K562 (cell line): Measurements from ENCODE around the gene FAF2. TPM values are rescaled to one million over a fixed set of nuclear protein-coding genes. Genes with fewer than 3 reads are reported as not detected.
A peak's percentile ranks its signal among the peaks of the same experiment; 100 is the strongest.

Source experiments
- ATAC-seq: fragments of 200-7000 bp; cut with Tn5 transposase; 3 replicates; pipeline ENCODE4 v1.9.1; 2020; ENCODE audit warnings: moderate library complexity
- BruUV-seq: library from RNA; stranded (reverse); fragments of 400-500 nt; replicated peaks from 2 replicates; lab custom pipeline; 2021; lab: Mats Ljungman, UMichigan
- CTCF ChIA-PET: fragments of 300-600 bp; formaldehyde crosslinking; extraction: SDS; loops from one replicate; lab custom pipeline; 2021; ENCODE audit warnings: low intra/inter-chr PET ratio; lab: Yijun Ruan, JAX
- POLR2A ChIA-PET: fragments of 300-600, 350-650 bp; sonication (Branson Sonifier 250); formaldehyde crosslinking; extraction: SDS; loops from one replicate; lab custom pipeline; 2021; ENCODE audit warnings: antibody characterized with exemption, inconsistent platforms; lab: Yijun Ruan, JAX
- DNase-seq, 4 experiments: peaks; one replicate each; pipeline versions ENCODE4 v3.0.0 to v3.0.0-alpha.2; 2011 to 2018; ENCODE audit warnings: low spot score in 3 of 4, mixed read lengths in 3 of 4; ENCODE audit errors: extremely low read depth in 1 of 4
- FAIRE-seq: peaks from 2 replicates; lab custom pipeline; 2011; peaks lifted over from hg19 to GRCh38; lab: Jason Lieb, UNC
- H2AFZ ChIP-seq: 2 replicates; pipeline ENCODE4 v1.6.0; 2011; ENCODE audit warnings: low read depth, low read length, control low read depth, inconsistent platforms
- H3K27ac ChIP-seq: fragments of 200-600 bp; 3 replicates; pipeline ENCODE4 v1.8.0; 2011; ENCODE audit warnings: low read depth, mild to moderate bottlenecking, control low read depth, inconsistent platforms, low read length, moderate library complexity, mixed read lengths; ENCODE audit errors: extremely low read depth
- H3K27me3 ChIP-seq, 2 experiments: fragments of 300-600 bp in 1 of 2; 2 replicates in 1 of 2; 3 replicates in 1 of 2; pipeline versions ENCODE4 v1.6.0 to v1.8.0; 2011; ENCODE audit warnings: inconsistent platforms in 2 of 2, low read length in 2 of 2, mild to moderate bottlenecking in 1 of 2, mixed read lengths in 1 of 2, moderate library complexity in 1 of 2; ENCODE audit not compliant: control insufficient read depth in 2 of 2, insufficient read depth in 2 of 2
- H3K36me3 ChIP-seq: fragments of 300-600 bp; 3 replicates; pipeline ENCODE4 v1.8.0; 2011; ENCODE audit warnings: mild to moderate bottlenecking, low read length, inconsistent platforms; ENCODE audit not compliant: control insufficient read depth, insufficient read depth
- H3K4me1 ChIP-seq, 2 experiments: fragments of 200-600 bp in 1 of 2; replicated peaks in 1 of 2; 2 replicates in 1 of 2; 3 replicates in 1 of 2; pipeline versions ENCODE4 v1.5.1 to v1.8.0; 2011; ENCODE audit warnings: inconsistent platforms in 2 of 2, low read length in 2 of 2, mild to moderate bottlenecking in 1 of 2, mixed read lengths in 1 of 2, moderate library complexity in 1 of 2; ENCODE audit not compliant: control insufficient read depth in 2 of 2, insufficient read depth in 2 of 2
- H3K4me2 ChIP-seq: 2 replicates; pipeline ENCODE4 v1.6.1; 2011; ENCODE audit warnings: low read length, control low read depth, inconsistent platforms, mixed read lengths; ENCODE audit not compliant: insufficient read depth
- H3K4me3 ChIP-seq: fragments of 200-600 bp; sonication (generic), shearing (Covaris generic); 2 replicates; pipeline ENCODE4 v1.5.1; 2016; ENCODE audit warnings: control low read depth, inconsistent platforms
- H3K79me2 ChIP-seq: fragments of 200-600 bp; 3 replicates; pipeline ENCODE4 v1.8.0; 2011; ENCODE audit warnings: low read length, inconsistent platforms; ENCODE audit not compliant: control insufficient read depth, insufficient read depth
- H3K9ac ChIP-seq, 2 experiments: 2 replicates each; pipeline versions ENCODE4 v1.6.0 to v1.6.1; 2011; ENCODE audit warnings: low read depth in 2 of 2, low read length in 2 of 2, control low read depth in 1 of 2, inconsistent platforms in 1 of 2, mild to moderate bottlenecking in 1 of 2, mixed read lengths in 1 of 2; ENCODE audit not compliant: insufficient read depth in 1 of 2
- H3K9me1 ChIP-seq: one replicate; pipeline ENCODE4 v1.6.0; 2011; ENCODE audit warnings: inconsistent platforms, mild to moderate bottlenecking, low read length, moderate library complexity; ENCODE audit not compliant: control insufficient read depth, insufficient read depth
- H3K9me3 ChIP-seq: replicated peaks from 2 replicates; pipeline ENCODE4 v1.5.1; 2011; ENCODE audit warnings: low read depth, low read length, inconsistent platforms; ENCODE audit not compliant: control insufficient read depth, insufficient read depth
- H4K20me1 ChIP-seq: replicated peaks from 2 replicates; pipeline ENCODE4 v1.6.1; 2011; ENCODE audit warnings: low read length, inconsistent platforms, mixed read lengths; ENCODE audit not compliant: control insufficient read depth, insufficient read depth
- NFIC ChIP-seq: fragments of 450-650 bp; IDR thresholded peaks from 2 replicates; pipeline ENCODE4 v1.6.1; 2017; ENCODE audit warnings: mild to moderate bottlenecking, inconsistent platforms
- RBM14 ChIP-seq: fragments of 200-400 bp; formaldehyde crosslinking; IDR thresholded peaks from 2 replicates; pipeline ENCODE4 v1.6.1; 2018; ENCODE audit warnings: low read depth, mild to moderate bottlenecking, low read length, moderate library complexity, borderline replicate concordance; ENCODE audit not compliant: insufficient read depth
- ZNF584 ChIP-seq: fragments of 200-800 bp; sonication (Bioruptor generic); IDR thresholded peaks from 2 replicates; pipeline ENCODE4 v1.6.1; 2016; ENCODE audit warnings: low read depth, mild to moderate bottlenecking, missing genetic modification characterization, missing compliant biosample characterization
- ZNF644 ChIP-seq: fragments of 200-800 bp; sonication (Bioruptor generic); IDR thresholded peaks from 2 replicates; pipeline ENCODE4 v1.6.1; 2016; ENCODE audit warnings: low read depth, missing genetic modification characterization, missing compliant biosample characterization
- WGBS: fragments of 100-300 bp; shearing (Covaris generic); methylation state at CpG from one replicate; pipeline ENCODE4 v1.1.6; 2016; ENCODE audit warnings: low coverage, mixed read lengths; ENCODE audit not compliant: insufficient coverage; ENCODE audit errors: missing lambda C conversion rate; 5-methylcytosine and 5-hydroxymethylcytosine counted together
- in situ Hi-C: fragments of 300-500 bp; cut with MboI; formaldehyde crosslinking; loops from 4 replicates; pipeline ENCODE4 v1.15.0; 2018; ENCODE audit warnings: inconsistent platforms, mixed read lengths
- intact Hi-C: fragments of 100-400 bp; cut with micrococcal nuclease; formaldehyde crosslinking; loops from 2 replicates; pipeline ENCODE4 v1.14.2; 2022
- polyA plus RNA-seq, 8 experiments: library from polyadenylated mRNA; depleted of rRNA in 4 of 8; stranded (reverse) in 5 of 8; unstranded in 3 of 8; fragments of >200 nt; fragmentation: Nextera tagmentation in 2 of 8; fragmentation: Illumina TruSeq in 1 of 8; extraction: Ambion mirVana in 2 of 8; extraction: Trizol in 1 of 8; gene quantifications; 2 replicates each; pipeline versions ENCODE4 v1.2.1 to v1.2.3, GENCODE V29; 2011 to 2014; ENCODE audit warnings: inconsistent platforms in 1 of 8, missing spikeins in 1 of 8
- total RNA-seq, 7 experiments: library from RNA; depleted of rRNA in 6 of 7; stranded (reverse); fragments of >200 nt in 6 of 7; fragmentation: Illumina TruSeq in 2 of 7; extraction: Trizol in 2 of 7; gene quantifications; 2 replicates each; pipeline versions ENCODE4 v1.2.1 to v1.2.3, GENCODE V29; 2011 to 2021; ENCODE audit warnings: low replicate concordance in 1 of 7

The FAF2 gene
- total and polyA plus RNA-seq, 9 of the 15 experiments (the other 6 are each of a cell fraction or from before 2014, with no cell fraction given) = 25.0 to 44.6 (median 36.1) TPM

DNA sequence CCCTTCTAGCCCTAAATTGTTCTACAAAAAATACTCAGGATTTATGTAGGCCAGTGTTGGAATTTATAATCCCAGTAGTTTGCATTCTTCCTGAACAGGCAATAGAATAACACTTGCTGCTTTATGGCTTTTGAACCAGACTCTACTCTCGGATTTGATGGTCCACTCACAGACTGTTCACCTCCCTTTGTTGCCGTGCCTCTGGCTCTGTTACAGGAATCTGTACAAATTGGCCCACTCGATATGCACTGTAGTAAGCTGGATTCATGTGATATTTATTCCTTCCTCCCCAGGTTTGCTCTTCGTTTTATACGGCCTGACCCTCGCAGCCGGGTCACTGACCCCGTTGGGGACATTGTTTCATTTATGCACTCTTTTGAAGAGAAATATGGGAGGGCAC lies 43.7 kb downstream of the FAF2 start:
- intact Hi-C loops = no loop called here
- no TSS peak for BruUV-seq
- Histone ChIP-seq H3K27ac (no peak overlapping the region), H3K4me1 (no peaks in the 10 kb centered on the region), H2AFZ (no peak overlapping the region), H3K36me3 (peaks cover 86% of the 10 kb centered on the region)
- in situ Hi-C loops = no loop called here
- POLR2A ChIA-PET = no interaction called here
- TF ChIP-seq RBM14 = no peak
- TF ChIP-seq ZNF644 (tag) = no peak
- TF ChIP-seq, all 486 proteins: peak for 0
- no peak for ATAC-seq
- Histone ChIP-seq H3K4me2 (no peak overlapping the region), H3K79me2 (no peaks in the 10 kb centered on the region; the same call in 2 of the 3 replicates), H3K9me1 (no peaks in the 10 kb centered on the region), H4K20me1 (no peaks in the 10 kb centered on the region), H3K9ac (no peak overlapping the region), H3K4me3 (no peak overlapping the region), H3K9me3 (no peaks in the 10 kb centered on the region), H3K27me3 (no peaks in the 10 kb centered on the region)
- CTCF ChIA-PET = no interaction called here
- no peak for DNase-seq
- WGBS = 87% methylated on average over 8 of the region's 8 CpGs
- FAIRE-seq = no peak

- FAIRE-seq = no peak
- peaks cover 87% of the 10 kb centered on the region for H3K36me3 ChIP-seq
Measured at GRCh38 chr5:176492431-176492830, 44.2 kb downstream of the FAF2 start.

More at GRCh38 chr5:176492431-176492830, 44.2 kb downstream of the FAF2 start:
- in situ Hi-C loops = no loop called here
- H3K9me1 ChIP-seq = no peaks in the 10 kb centered on the region
- H3K9ac ChIP-seq = no peak overlapping the region
- DNase-seq (no peak), ATAC-seq (no peak)
- H2AFZ ChIP-seq = no peak overlapping the region
- CTCF ChIA-PET = no interaction called here
- no peak overlapping the region for H3K4me2 ChIP-seq
- H3K79me2 ChIP-seq = no peaks in the 10 kb centered on the region; the same call in 2 of the 3 replicates
- no peak overlapping the region for H3K27ac ChIP-seq
- no TSS peak for BruUV-seq
- no peak overlapping the region for H3K4me3 ChIP-seq
- intact Hi-C loops = no loop called here
- no peaks in the 10 kb centered on the region for H3K27me3 ChIP-seq
- POLR2A ChIA-PET = interaction anchor here (1.2 kb wide), 1 partner anchor 45 kb away, joined by 4 read pairs; the partner anchor contains the start of gene RNF44
- WGBS = 96% methylated on average over 3 of the region's 3 CpGs
- H4K20me1 ChIP-seq = no peaks in the 10 kb centered on the region
- no peaks in the 10 kb centered on the region for H3K4me1 ChIP-seq
- H3K9me3 ChIP-seq = no peaks in the 10 kb centered on the region
- TF ChIP-seq NFIC (peak; percentile 33; the same call in 1 of the 2 replicates), ZNF584 (CRISPR knock-in tag) (no peak)
